Liver (tissue), 9 donors: ENCODE data around the gene NTNG2. TPM values are rescaled to one million over a fixed set of nuclear protein-coding genes. Genes with fewer than 3 reads are reported as not detected.

Experiments
- DNase-seq: peaks from one replicate; pipeline ENCODE4 v3.0.0-alpha.2; 2017; ENCODE audit warnings: low spot score
- H3K27ac ChIP-seq, 2 donors: one replicate each; pipeline ENCODE4 v1.7.0; 2013; ENCODE audit warnings: inconsistent platforms in 2 of 2, low read length in 2 of 2, control low read depth in 1 of 2, low read depth in 1 of 2, mild to moderate bottlenecking in 1 of 2
- H3K27me3 ChIP-seq, 4 donors: one replicate each; pipeline versions ENCODE4 v1.6.1 to v1.7.0; 2013; ENCODE audit warnings: low read length in 3 of 4, inconsistent platforms in 1 of 4, mild to moderate bottlenecking in 1 of 4, moderate library complexity in 1 of 4; ENCODE audit not compliant: control insufficient read depth in 4 of 4, insufficient read depth in 4 of 4
- H3K36me3 ChIP-seq, 4 donors: one replicate each; pipeline versions ENCODE4 v1.6.1 to v1.7.0; 2013; ENCODE audit warnings: low read length in 3 of 4, mild to moderate bottlenecking in 3 of 4, low read depth in 1 of 4, moderate library complexity in 1 of 4; ENCODE audit not compliant: control insufficient read depth in 4 of 4, insufficient read depth in 3 of 4
- H3K4me1 ChIP-seq, 4 donors: one replicate each; pipeline versions ENCODE4 v1.6.1 to v1.7.0; 2013; ENCODE audit warnings: low read length in 3 of 4, mild to moderate bottlenecking in 3 of 4, moderate library complexity in 1 of 4; ENCODE audit not compliant: control insufficient read depth in 4 of 4, insufficient read depth in 4 of 4
- H3K4me3 ChIP-seq, 3 donors: one replicate each; pipeline versions ENCODE4 v1.6.1 to v1.7.0; 2013; ENCODE audit warnings: low read length in 3 of 3, control low read depth in 1 of 3, low read depth in 1 of 3, mild to moderate bottlenecking in 1 of 3
- H3K9ac ChIP-seq, 2 donors: one replicate each; pipeline ENCODE4 v1.7.0; 2013; ENCODE audit warnings: low read length in 2 of 2, mild to moderate bottlenecking in 2 of 2, moderate library complexity in 2 of 2, control low read depth in 1 of 2, low read depth in 1 of 2
- H3K9me3 ChIP-seq, 4 donors: one replicate each; pipeline versions ENCODE4 v1.6.1 to v1.7.0; 2013; ENCODE audit warnings: low read length in 3 of 4; ENCODE audit not compliant: control insufficient read depth in 4 of 4
- ATF3 ChIP-seq: IDR thresholded peaks from 2 replicates; pipeline ENCODE4 v1.6.1; 2016; ENCODE audit warnings: antibody characterized with exemption
- CTCF ChIP-seq: fragments of 150-350 bp; IDR thresholded peaks from 2 replicates; pipeline ENCODE4 v1.5.1; 2017; ENCODE audit warnings: improper control_type of control experiment, low read depth, low read length; ENCODE audit not compliant: missing input control
- EGR1 ChIP-seq, 2 donors: IDR thresholded peaks; 2 replicates each; pipeline ENCODE4 v1.6.1; 2016 to 2018; ENCODE audit warnings: antibody characterized with exemption in 2 of 2, low read depth in 2 of 2
- FOXA1 ChIP-seq: IDR thresholded peaks from 2 replicates; pipeline ENCODE4 v1.6.1; 2016; ENCODE audit warnings: antibody characterized with exemption
- FOXA2 ChIP-seq: IDR thresholded peaks from 2 replicates; pipeline ENCODE4 v1.6.1; 2016; ENCODE audit warnings: antibody characterized with exemption
- GABPA ChIP-seq, 2 donors: IDR thresholded peaks in 1 of 2; conservative IDR thresholded peaks in 1 of 2; 2 replicates each; pipeline ENCODE4 v1.6.1; 2016; ENCODE audit warnings: antibody characterized with exemption in 2 of 2, mild to moderate bottlenecking in 1 of 2, moderate library complexity in 1 of 2
- HNF4A ChIP-seq, 2 donors: conservative IDR thresholded peaks; 2 replicates each; pipeline ENCODE4 v1.6.1; 2016; ENCODE audit warnings: antibody characterized with exemption in 2 of 2, mild to moderate bottlenecking in 2 of 2
- HNF4G ChIP-seq: IDR thresholded peaks from 2 replicates; pipeline ENCODE4 v1.6.1; 2016; ENCODE audit warnings: antibody characterized with exemption
- JUND ChIP-seq, 2 donors: IDR thresholded peaks; 2 replicates each; pipeline ENCODE4 v1.6.1; 2016; ENCODE audit warnings: antibody characterized with exemption in 2 of 2
- MAX ChIP-seq: IDR thresholded peaks from 2 replicates; pipeline ENCODE4 v1.6.1; 2016; ENCODE audit warnings: antibody characterized with exemption
- NR2F2 ChIP-seq: IDR thresholded peaks from 2 replicates; pipeline ENCODE4 v1.6.1; 2016; ENCODE audit warnings: antibody characterized with exemption
- RAD21 ChIP-seq, 2 donors: IDR thresholded peaks; 2 replicates each; pipeline ENCODE4 v1.6.1; 2016; ENCODE audit warnings: antibody characterized with exemption in 2 of 2, mild to moderate bottlenecking in 2 of 2
- REST ChIP-seq: IDR thresholded peaks from 2 replicates; pipeline ENCODE4 v1.6.1; 2016; ENCODE audit warnings: antibody characterized with exemption, mild to moderate bottlenecking
- RXRA ChIP-seq, 2 donors: IDR thresholded peaks; 2 replicates each; pipeline ENCODE4 v1.6.1; 2017 to 2018; ENCODE audit warnings: antibody characterized with exemption in 2 of 2, mild to moderate bottlenecking in 1 of 2
- SP1 ChIP-seq: IDR thresholded peaks from 2 replicates; pipeline ENCODE4 v1.6.1; 2018; ENCODE audit warnings: antibody characterized with exemption, mild to moderate bottlenecking
- TAF1 ChIP-seq: conservative IDR thresholded peaks from 2 replicates; pipeline ENCODE4 v1.6.1; 2016; ENCODE audit warnings: antibody characterized with exemption, mild to moderate bottlenecking
- YY1 ChIP-seq: IDR thresholded peaks from 2 replicates; pipeline ENCODE4 v1.6.1; 2016; ENCODE audit warnings: antibody characterized with exemption, mild to moderate bottlenecking
- ZBTB33 ChIP-seq: IDR thresholded peaks from 2 replicates; pipeline ENCODE4 v1.6.1; 2016; ENCODE audit warnings: antibody characterized with exemption
- WGBS: extraction: QIAGEN DNeasy Blood & Tissue Kit; methylation state at CpG from one replicate; pipeline ENCODE4 v1.1.7; 2013; 5-methylcytosine and 5-hydroxymethylcytosine counted together
- polyA plus RNA-seq, 2 donors: library from polyadenylated mRNA; stranded (reverse) in 1 of 2; unstranded in 1 of 2; fragments of 200-250 nt in 1 of 2; fragments of >200 nt in 1 of 2; fragmentation: Nextera tagmentation in 1 of 2; extraction: Ambion mirVana in 1 of 2; gene quantifications; one replicate each; pipeline versions ENCODE4 v1.2.1 to v1.2.3, GENCODE V29; 2013 to 2015
- total RNA-seq, 2 donors: library from RNA; depleted of rRNA; stranded (reverse); fragments of >200 nt; gene quantifications; one replicate each; pipeline ENCODE4 v1.2.3, GENCODE V29; 2014
- donor health status: healthy.
- donor health status: healthy.
- donor health status: healthy.
- donor health status: healthy.
- donor health status: healthy.

NTNG2 gene
- total and polyA plus RNA-seq, 4 donors = 0.12 to 0.42 (median 0.28) TPM; not detected in 1

GRCh38 chr9:132231019-132231701 is 69.3 kb downstream of the NTNG2 start:
- WGBS = 63% methylated on average over 20 of the region's 20 CpGs
- Histone ChIP-seq H3K4me3 (no peak overlapping the region), H3K4me1 (no peaks in the 10 kb centered on the region), H3K36me3 (no peaks in the 10 kb centered on the region), H3K9me3 (no peaks in the 10 kb centered on the region), H3K9ac (no peak overlapping the region), H3K27ac (no peak overlapping the region), H3K27me3 (peaks cover 0 to 6% (median 1%) of the 10 kb centered on the region in 4 donors)
- TF ChIP-seq RXRA (IDR thresholded peaks at IDR 0.05) (no peak), YY1 (no peak), GABPA (IDR thresholded peaks at IDR 0.05 in 1 of 2, conservative IDR thresholded peaks at IDR 0.05 in 1 of 2) (no peak), EGR1 (IDR thresholded peaks at IDR 0.05; ENCODE audit: low read depth in 2 of 2) (no peak), FOXA2 (no peak), ZBTB33 (no peak), TAF1 (no peak)
- DNase-seq = no peak

GRCh38 chr9:132232522-132232921 is 70.7 kb downstream of the NTNG2 start:
- H3K4me3 ChIP-seq = no peak overlapping the region
- H3K9ac ChIP-seq = no peak overlapping the region
- peaks cover 0 to 4% (median 1%) of the 10 kb centered on the region in 4 donors for H3K27me3 ChIP-seq
- H3K4me1 ChIP-seq = no peaks in the 10 kb centered on the region
- no peak overlapping the region for H3K27ac ChIP-seq
- H3K9me3 ChIP-seq = no peaks in the 10 kb centered on the region
- WGBS = 71% methylated on average over 3 of the region's 3 CpGs
- TF ChIP-seq NR2F2 (no peak), YY1 (no peak), TAF1 (no peak), REST (no peak), JUND (IDR thresholded peaks at IDR 0.05) (no peak), MAX (no peak), ATF3 (no peak), FOXA1 (no peak), ZBTB33 (no peak), CTCF (no peak), EGR1 (IDR thresholded peaks at IDR 0.05; ENCODE audit: low read depth in 2 of 2) (no peak), HNF4A (conservative IDR thresholded peaks at IDR 0.05) (no peak), GABPA (IDR thresholded peaks at IDR 0.05 in 1 of 2, conservative IDR thresholded peaks at IDR 0.05 in 1 of 2) (no peak), FOXA2 (no peak), SP1 (no peak), HNF4G (no peak), RXRA (IDR thresholded peaks at IDR 0.05) (no peak), RAD21 (IDR thresholded peaks at IDR 0.05) (no peak)
- no peaks in the 10 kb centered on the region for H3K36me3 ChIP-seq
- DNase-seq = no peak
